Airway epithelial cell (primary cell): Measurements from ENCODE around the gene PHKB. TPM values are rescaled to one million over a fixed set of nuclear protein-coding genes. Genes with fewer than 3 reads are reported as not detected.

Experiments
- total RNA-seq: library from RNA; depleted of rRNA; stranded (reverse); fragments of >200 nt; gene quantifications from 2 replicates; pipeline ENCODE4 v1.2.3, GENCODE V29; 2015

PHKB gene
- total RNA-seq, result 46.3 and 46.5 TPM in 2 replicates

DNA sequence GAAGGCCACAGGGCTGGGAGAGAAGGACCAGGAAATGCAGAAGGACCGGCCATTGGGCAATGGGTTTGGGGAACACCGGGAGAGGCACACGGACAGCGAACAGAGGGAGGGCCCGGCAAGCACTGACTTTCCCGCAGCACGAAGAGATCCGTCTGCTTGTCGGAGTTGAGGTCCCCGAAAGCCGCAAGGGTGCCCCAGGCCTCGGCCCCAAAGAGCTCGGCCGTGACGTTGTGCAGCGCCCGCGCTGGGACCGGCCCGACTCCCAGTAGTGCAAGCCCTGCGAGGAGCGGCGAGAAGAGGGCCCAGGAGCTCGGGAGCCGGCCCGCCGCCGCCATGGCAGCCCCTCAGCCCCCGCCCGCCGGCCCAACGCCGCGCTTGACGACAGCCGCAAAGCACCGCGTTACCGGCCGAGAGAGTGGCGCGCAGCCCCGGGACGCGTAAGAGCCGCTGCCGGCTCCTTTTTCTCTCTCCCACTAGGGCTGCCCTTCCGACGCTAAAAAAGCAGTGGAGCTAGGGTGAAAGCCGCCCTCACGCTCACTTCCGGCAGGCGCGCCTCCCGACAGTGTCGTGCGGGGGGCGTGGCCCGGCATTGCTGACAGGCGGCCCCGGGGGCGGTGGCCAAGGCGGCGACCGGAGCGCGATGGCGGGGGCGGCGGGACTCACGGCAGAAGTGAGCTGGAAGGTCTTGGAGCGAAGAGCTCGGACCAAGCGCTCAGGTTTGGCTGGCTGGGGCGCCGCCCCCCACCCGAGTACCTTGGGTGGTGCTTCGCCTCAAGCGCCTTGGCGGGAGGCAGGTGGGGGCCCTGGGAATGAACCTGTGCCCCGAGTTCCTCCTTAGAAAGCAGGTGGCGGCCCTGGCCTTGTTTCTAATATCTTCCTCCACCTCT, at the start of gene PHKB, which contains the start of gene ITFG1:
Gene PHKB (plus strand): TSS at position 621 of the 887 bp plus-strand sequence. CDS start 20 bp downstream, at position 641.
Gene ITFG1 (minus strand): TSS at position 353 of the 887 bp plus-strand sequence. CDS start 18 bp downstream, at position 335.

Other genes starting within 250 kb of the PHKB start
- gene ITFG1, start 268 bp upstream of the PHKB start, total RNA-seq, result 28.3 and 33.3 TPM in 2 replicates